Measurements from ENCODE around the gene MYRFL. TPM values are rescaled to one million over a fixed set of nuclear protein-coding genes. Genes with fewer than 3 reads are reported as not detected.
A peak's percentile ranks its signal among the peaks of the same experiment; 100 is the strongest.
"Not testable (repeated sequence)": the region's sequence is repeated elsewhere in the genome, so short reads cannot be mapped to it uniquely, and the experiment has no call there.

MYRFL gene
- total and polyA plus RNA-seq, 10 donors = 0.04 to 0.44 (median 0.20) TPM; not detected in 5

DNA sequence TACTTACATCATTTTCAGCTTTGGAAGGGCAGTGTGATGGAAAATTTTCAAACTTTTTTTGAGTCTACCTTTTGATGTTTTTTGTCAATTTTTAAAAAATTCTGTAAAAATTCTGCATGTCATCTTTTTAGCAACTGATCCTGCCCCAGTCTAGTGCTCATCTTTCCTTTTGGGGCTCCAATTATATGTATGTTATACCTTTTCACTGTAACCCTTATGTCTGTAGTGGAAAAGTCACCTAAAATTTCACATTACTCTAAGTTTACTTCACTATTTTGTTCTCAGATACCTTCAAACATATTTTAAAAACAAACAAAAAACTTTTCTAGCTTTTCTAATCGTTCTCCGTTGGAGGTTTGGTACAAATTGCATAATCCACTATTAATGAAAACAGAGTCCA, 32.5 kb upstream of the MYRFL start:
- no peak overlapping the region for H3K4me3 ChIP-seq

DNA sequence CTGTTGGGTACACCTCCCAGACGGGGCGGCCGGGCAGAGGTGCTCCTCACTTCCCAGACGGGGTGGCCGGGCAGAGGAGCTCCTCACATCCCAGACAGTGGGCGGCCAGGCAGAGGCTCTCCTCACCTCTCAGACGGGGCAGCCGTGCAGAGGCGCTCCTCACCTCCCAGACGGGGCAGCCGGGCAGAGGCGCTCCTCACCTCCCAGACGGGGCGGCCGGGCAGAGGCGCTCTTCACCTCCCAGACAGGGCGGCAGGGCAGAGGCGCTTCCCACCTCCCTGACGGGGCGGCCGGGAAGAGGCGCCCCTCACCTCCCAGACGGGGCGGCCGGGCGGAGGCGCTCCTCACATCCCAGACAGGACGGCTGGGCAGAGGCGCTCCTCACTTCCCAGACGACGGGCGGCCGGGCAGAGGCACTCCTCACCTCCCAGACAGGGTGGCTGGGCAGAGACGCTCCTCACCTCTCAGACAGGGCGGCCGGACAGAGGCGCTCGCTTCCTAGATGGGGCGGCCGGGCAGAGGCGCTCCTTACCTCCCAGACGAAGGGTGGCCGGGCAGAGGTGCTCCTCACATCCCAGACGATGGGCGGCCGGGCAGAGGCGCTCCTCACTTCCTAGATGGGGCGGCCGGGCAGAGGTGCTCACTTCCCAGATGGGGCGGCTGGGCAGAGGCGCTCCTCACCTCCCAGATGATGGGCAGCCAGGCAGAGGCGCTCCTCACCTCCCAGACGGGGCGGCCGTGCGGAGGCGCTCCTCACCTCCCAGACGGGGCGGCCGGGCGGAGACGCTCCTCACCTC, 17.7 kb upstream of the MYRFL start:
- 93 to 97% (median 96%) methylated on average over 45 to 62 of the region's 62 CpGs for WGBS, 5 donors
- H3K27ac ChIP-seq; H3K4me3 ChIP-seq; H3K27me3 ChIP-seq (replicated peaks in 1 of 7); H3K4me1 ChIP-seq; intact Hi-C loops (cut with DNase I; ENCODE audit: low total_unique reads): not testable (repeated sequence)
- DNase-seq = peak; percentile 43
- peaks cover 0 to 52% (median 4%) of the 10 kb centered on the region in 6 donors for H3K36me3 ChIP-seq
- H3K9me3 ChIP-seq = peaks cover 0 to 29% (median 20%) of the 10 kb centered on the region in 8 donors

More for the DNA sequence above, 32.5 kb upstream of the MYRFL start:
- no peak overlapping the region for H3K27ac ChIP-seq
- H3K4me1 ChIP-seq = no peaks in the 10 kb centered on the region
- intact Hi-C loops (cut with DNase I; ENCODE audit: low total_unique reads) = no loop called here
- TF ChIP-seq, protein P1, sequence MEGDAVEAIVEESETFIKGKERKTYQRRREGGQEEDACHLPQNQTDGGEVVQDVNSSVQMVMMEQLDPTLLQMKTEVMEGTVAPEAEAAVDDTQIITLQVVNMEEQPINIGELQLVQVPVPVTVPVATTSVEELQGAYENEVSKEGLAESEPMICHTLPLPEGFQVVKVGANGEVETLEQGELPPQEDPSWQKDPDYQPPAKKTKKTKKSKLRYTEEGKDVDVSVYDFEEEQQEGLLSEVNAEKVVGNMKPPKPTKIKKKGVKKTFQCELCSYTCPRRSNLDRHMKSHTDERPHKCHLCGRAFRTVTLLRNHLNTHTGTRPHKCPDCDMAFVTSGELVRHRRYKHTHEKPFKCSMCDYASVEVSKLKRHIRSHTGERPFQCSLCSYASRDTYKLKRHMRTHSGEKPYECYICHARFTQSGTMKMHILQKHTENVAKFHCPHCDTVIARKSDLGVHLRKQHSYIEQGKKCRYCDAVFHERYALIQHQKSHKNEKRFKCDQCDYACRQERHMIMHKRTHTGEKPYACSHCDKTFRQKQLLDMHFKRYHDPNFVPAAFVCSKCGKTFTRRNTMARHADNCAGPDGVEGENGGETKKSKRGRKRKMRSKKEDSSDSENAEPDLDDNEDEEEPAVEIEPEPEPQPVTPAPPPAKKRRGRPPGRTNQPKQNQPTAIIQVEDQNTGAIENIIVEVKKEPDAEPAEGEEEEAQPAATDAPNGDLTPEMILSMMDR (IDR thresholded peaks at IDR 0.05 in 8 of 11, conservative IDR thresholded peaks at IDR 0.05 in 3 of 11) = no peak
- TF ChIP-seq POLR2A (IDR thresholded peaks at IDR 0.05) = no peak
- TF ChIP-seq POLR2AphosphoS5 (IDR thresholded peaks at IDR 0.05) = no peak
- peaks cover 0 to 45% (median 37%) of the 10 kb centered on the region in 8 donors for H3K9me3 ChIP-seq
- 84 to 96% (median 86%) methylated on average over 2 of the region's 2 CpGs for WGBS, 5 donors
- H3K27me3 ChIP-seq (replicated peaks in 1 of 7) = no peaks in the 10 kb centered on the region
- H3K36me3 ChIP-seq = peaks cover 0 to 56% (median 22%) of the 10 kb centered on the region in 6 donors
- DNase-seq = no peak

DNA sequence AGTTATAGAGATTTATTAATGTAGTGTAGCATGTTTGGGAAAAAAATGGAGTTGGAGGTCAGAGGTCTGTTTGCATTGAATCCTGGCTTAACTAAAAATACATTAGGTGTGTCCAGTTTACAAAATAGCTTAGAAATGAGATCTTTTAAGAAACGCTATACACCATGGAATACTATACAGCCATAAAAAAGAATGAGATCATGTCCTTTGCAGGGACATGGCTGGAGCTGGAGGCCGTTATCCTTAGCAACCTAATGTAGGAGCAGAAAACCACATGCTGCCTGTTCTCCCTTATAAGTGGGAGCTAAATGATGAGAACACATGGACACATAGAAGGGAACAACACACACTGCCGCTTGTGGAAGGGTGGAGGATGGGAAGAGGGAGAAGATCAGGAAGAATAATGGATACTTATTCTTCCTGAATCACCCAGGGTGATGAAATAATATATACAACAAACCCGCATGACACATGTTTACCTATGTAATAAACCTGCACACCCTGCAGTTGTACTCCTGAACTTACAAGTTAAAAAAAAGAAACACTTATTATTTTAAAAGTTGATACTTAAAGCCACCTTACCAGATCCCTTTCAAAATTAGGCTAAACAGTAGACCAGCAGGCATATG, 14.0 kb upstream of the MYRFL start:
- Histone ChIP-seq H3K4me3 (no peak overlapping the region), H3K27me3 (replicated peaks in 1 of 7) (no peaks in the 10 kb centered on the region), H3K36me3 (peaks cover 0 to 75% (median 2%) of the 10 kb centered on the region in 6 donors), H3K4me1 (no peaks in the 10 kb centered on the region), H3K9me3 (peaks cover 0 to 28% (median 18%) of the 10 kb centered on the region in 8 donors), H3K27ac (no peak overlapping the region)
- DNase-seq = no peak
- 73 to 98% (median 75%) methylated on average over 4 of the region's 4 CpGs for WGBS, 5 donors
- intact Hi-C loops (cut with DNase I; ENCODE audit: low total_unique reads) = no loop called here
- TF ChIP-seq POLR2A (IDR thresholded peaks at IDR 0.05) (no peak), POLR2AphosphoS5 (IDR thresholded peaks at IDR 0.05) (no peak)
- TF ChIP-seq, protein P1 (IDR thresholded peaks at IDR 0.05 in 8 of 11, conservative IDR thresholded peaks at IDR 0.05 in 3 of 11) = no peak

DNA sequence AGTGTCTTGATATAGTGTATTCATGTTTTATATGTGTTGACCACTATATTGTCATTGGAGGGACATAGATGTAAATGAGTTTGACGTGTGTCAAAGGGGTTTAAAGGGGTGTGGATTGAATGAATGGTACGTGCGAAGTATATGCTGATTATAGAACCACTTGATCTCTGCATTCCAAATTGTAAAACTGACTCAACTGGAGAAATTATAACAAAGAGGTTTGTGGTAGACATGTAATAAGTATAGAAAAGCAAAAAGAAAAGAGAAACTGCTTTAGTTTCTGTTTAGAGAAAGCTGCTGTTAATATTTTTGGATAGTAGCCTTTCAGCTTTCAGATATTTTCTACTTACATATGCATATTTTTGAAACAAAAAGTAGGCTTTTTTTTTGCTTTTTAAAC, 8.9 kb upstream of the MYRFL start:
- H3K4me3 ChIP-seq = no peak overlapping the region
- H3K27ac ChIP-seq = no peak overlapping the region
- 76 to 94% (median 87%) methylated on average over 3 of the region's 3 CpGs for WGBS, 5 donors
- H3K27me3 ChIP-seq (replicated peaks in 1 of 7) = no peaks in the 10 kb centered on the region
- peaks cover 0 to 1% (median 0%) of the 10 kb centered on the region in 6 donors for H3K4me1 ChIP-seq
- TF ChIP-seq POLR2A (IDR thresholded peaks at IDR 0.05) = no peak
- no peak for TF ChIP-seq POLR2AphosphoS5 (IDR thresholded peaks at IDR 0.05)
- no peak for DNase-seq
- intact Hi-C loops (cut with DNase I; ENCODE audit: low total_unique reads) = no loop called here
- H3K36me3 ChIP-seq = peaks cover 0 to 55% (median 2%) of the 10 kb centered on the region in 6 donors
- H3K9me3 ChIP-seq = no peaks in the 10 kb centered on the region

DNA sequence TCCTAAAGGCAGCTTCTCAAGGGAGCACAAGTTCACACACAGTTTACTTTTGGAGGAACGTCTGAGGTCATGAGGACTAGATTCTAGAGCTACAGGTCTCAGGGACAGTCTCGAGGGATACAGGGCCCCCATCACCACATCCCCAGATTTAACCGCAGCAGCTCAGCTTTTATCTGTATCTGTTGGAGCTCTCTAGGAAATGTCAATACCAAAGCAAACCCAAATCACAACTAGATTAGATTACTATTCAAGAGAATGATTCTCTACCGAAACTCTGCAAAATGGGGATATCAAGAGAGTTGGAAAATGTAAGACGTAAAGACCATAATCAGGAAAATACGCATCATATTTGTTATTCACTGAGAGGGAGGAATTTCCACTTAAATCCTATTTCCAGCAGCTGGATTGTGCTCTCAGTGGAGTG, 4.0 kb upstream of the MYRFL start:
- Histone ChIP-seq H3K27me3 (replicated peaks in 1 of 7) (no peaks in the 10 kb centered on the region), H3K27ac (no peak overlapping the region), H3K4me1 (peaks cover 0 to 3% (median 0%) of the 10 kb centered on the region in 6 donors), H3K36me3 (peaks cover 0 to 9% (median 0%) of the 10 kb centered on the region in 6 donors), H3K9me3 (no peaks in the 10 kb centered on the region), H3K4me3 (no peak overlapping the region)
- no peak for DNase-seq
- WGBS, 5 donors = 74 to 85% (median 80%) methylated on average over 6 of the region's 6 CpGs
- no peak for TF ChIP-seq POLR2A (IDR thresholded peaks at IDR 0.05)
- no peak for TF ChIP-seq POLR2AphosphoS5 (IDR thresholded peaks at IDR 0.05)
- TF ChIP-seq, protein P1 (IDR thresholded peaks at IDR 0.05 in 8 of 11, conservative IDR thresholded peaks at IDR 0.05 in 3 of 11) = no peak
- intact Hi-C loops (cut with DNase I; ENCODE audit: low total_unique reads) = no loop called here

Measured in spleen (tissue), 11 donors.